H1 (cell line): ENCODE measurements around the gene PARK7. TPM values are rescaled to one million over a fixed set of nuclear protein-coding genes. Genes with fewer than 3 reads are reported as not detected.

Source experiments
- CTCF ChIA-PET: fragments of 300-600 bp; sonication (Branson Sonifier 250); formaldehyde crosslinking; loops from one replicate; lab custom pipeline; 2021; ENCODE audit not compliant: partially characterized antibody; lab: Charles Lee
- POLR2A ChIA-PET: fragments of 300-600 bp; sonication (Branson Sonifier 250); formaldehyde crosslinking; loops from one replicate; lab custom pipeline; 2021; ENCODE audit warnings: inconsistent platforms; ENCODE audit not compliant: partially characterized antibody; lab: Charles Lee
- DNase-seq, 2 experiments: peaks; one replicate each; pipeline versions ENCODE4 v3.0.0 to v3.0.0-alpha.2; 2010 to 2022; ENCODE audit warnings: low spot score in 2 of 2, low read depth in 1 of 2, mixed read lengths in 1 of 2
- FAIRE-seq: peaks from 2 replicates; lab custom pipeline; 2011; peaks lifted over from hg19 to GRCh38; lab: Jason Lieb, UNC
- H2AFZ ChIP-seq: 2 replicates; pipeline ENCODE4 v1.8.1; 2012; ENCODE audit warnings: low read length, inconsistent platforms
- H2AK5ac ChIP-seq: 2 replicates; pipeline ENCODE4 v1.6.1; 2013; ENCODE audit warnings: low read depth, low read length
- H2BK120ac ChIP-seq: replicated peaks from 2 replicates; pipeline ENCODE3; 2013; ENCODE audit warnings: low read depth, low read length, inconsistent platforms
- H2BK12ac ChIP-seq: 2 replicates; pipeline ENCODE4 v1.6.1; 2013; ENCODE audit warnings: low read depth, low read length
- H2BK15ac ChIP-seq: 2 replicates; pipeline ENCODE4 v1.6.1; 2013; ENCODE audit warnings: low read length
- H2BK20ac ChIP-seq: 2 replicates; pipeline ENCODE4 v1.6.1; 2013; ENCODE audit warnings: low read length
- H2BK5ac ChIP-seq: 2 replicates; pipeline ENCODE4 v1.6.1; 2013; ENCODE audit warnings: low read depth, low read length
- H3K14ac ChIP-seq: 2 replicates; pipeline ENCODE4 v1.6.1; 2013; ENCODE audit warnings: inconsistent platforms; ENCODE audit not compliant: insufficient read length
- H3K18ac ChIP-seq: 2 replicates; pipeline ENCODE4 v1.6.1; 2013; ENCODE audit warnings: low read length; ENCODE audit errors: extremely low read depth
- H3K23ac ChIP-seq: 2 replicates; pipeline ENCODE4 v1.6.1; 2013; ENCODE audit warnings: inconsistent platforms; ENCODE audit not compliant: insufficient read length
- H3K23me2 ChIP-seq: 2 replicates; pipeline ENCODE4 v1.6.1; 2013; ENCODE audit warnings: low read depth, low read length
- H3K27ac ChIP-seq: 2 replicates; pipeline ENCODE4 v1.6.1; 2011; ENCODE audit warnings: low read depth, low read length, inconsistent platforms
- H3K27me3 ChIP-seq, 4 experiments: replicated peaks in 1 of 4; 1 replicate in 1 of 4; 2 replicates in 3 of 4; pipeline versions ENCODE4 v1.6.1 to v1.8.1; 2011 to 2013; ENCODE audit warnings: low read length in 3 of 4, mild to moderate bottlenecking in 3 of 4, inconsistent platforms in 2 of 4, mixed read lengths in 2 of 4, moderate library complexity in 1 of 4; ENCODE audit not compliant: control insufficient read depth in 3 of 4, insufficient read depth in 3 of 4; ENCODE audit errors: extremely low read depth in 1 of 4
- H3K36me3 ChIP-seq, 4 experiments: 2 replicates each; pipeline versions ENCODE4 v1.6.1 to v1.8.1; 2011 to 2013; ENCODE audit warnings: mild to moderate bottlenecking in 4 of 4, low read length in 3 of 4, moderate library complexity in 2 of 4, control low read depth in 1 of 4, inconsistent platforms in 1 of 4; ENCODE audit not compliant: insufficient read depth in 4 of 4, control insufficient read depth in 2 of 4
- H3K4ac ChIP-seq: replicated peaks from 2 replicates; pipeline ENCODE3; 2013; ENCODE audit warnings: low read length, low read depth, mixed read lengths, inconsistent platforms; ENCODE audit not compliant: insufficient read length
- H3K4me1 ChIP-seq, 4 experiments: replicated peaks in 1 of 4; 1 replicate in 1 of 4; 2 replicates in 3 of 4; pipeline versions ENCODE4 v1.6.1 to v1.8.1; 2011 to 2013; ENCODE audit warnings: low read length in 3 of 4, inconsistent platforms in 2 of 4, mixed read lengths in 1 of 4; ENCODE audit not compliant: insufficient read depth in 4 of 4, control insufficient read depth in 3 of 4
- H3K4me2 ChIP-seq, 2 experiments: 2 replicates each; pipeline versions ENCODE4 v1.6.1 to v1.8.1; 2011 to 2013; ENCODE audit warnings: low read depth in 2 of 2, low read length in 2 of 2, control low read depth in 1 of 2, inconsistent platforms in 1 of 2, mild to moderate bottlenecking in 1 of 2; ENCODE audit not compliant: insufficient read depth in 1 of 2
- H3K4me3 ChIP-seq, 4 experiments: fragments of 200-600, 300-600 bp in 1 of 4; sonication (generic), shearing (Covaris generic), sonication (Bioruptor Twin) in 1 of 4; 2 replicates each; pipeline versions ENCODE4 v1.5.1 to v1.8.1; 2011 to 2016; ENCODE audit warnings: low read length in 4 of 4, low read depth in 3 of 4, control low read depth in 2 of 4, inconsistent platforms in 2 of 4, mild to moderate bottlenecking in 2 of 4, mixed read lengths in 1 of 4, moderate library complexity in 1 of 4; ENCODE audit not compliant: insufficient read depth in 2 of 4; ENCODE audit errors: extremely low read depth in 1 of 4
- H3K56ac ChIP-seq: replicated peaks from 2 replicates; pipeline ENCODE3; 2013; ENCODE audit warnings: low read depth, mild to moderate bottlenecking, mixed read lengths, low read length, inconsistent platforms; ENCODE audit not compliant: insufficient read length
- H3K79me1 ChIP-seq: 2 replicates; pipeline ENCODE4 v1.6.1; 2013; ENCODE audit warnings: low read depth, low read length, control low read depth
- H3K79me2 ChIP-seq, 2 experiments: 2 replicates each; pipeline versions ENCODE4 v1.6.1 to v1.8.1; 2012 to 2013; ENCODE audit warnings: low read length in 2 of 2, mild to moderate bottlenecking in 2 of 2, inconsistent platforms in 1 of 2; ENCODE audit not compliant: insufficient read depth in 2 of 2, control insufficient read depth in 1 of 2
- H3K9ac ChIP-seq, 4 experiments: replicated peaks in 1 of 4; 1 replicate in 1 of 4; 2 replicates in 3 of 4; pipeline versions ENCODE4 v1.6.1 to v1.8.1; 2011 to 2013; ENCODE audit warnings: low read depth in 3 of 4, low read length in 3 of 4, control low read depth in 2 of 4, mild to moderate bottlenecking in 2 of 4, moderate library complexity in 2 of 4, inconsistent platforms in 1 of 4; ENCODE audit errors: extremely low read depth in 1 of 4
- H3K9me3 ChIP-seq, 2 experiments: 2 replicates each; pipeline versions ENCODE4 v1.6.1 to v1.8.1; 2012 to 2013; ENCODE audit warnings: mild to moderate bottlenecking in 2 of 2, moderate library complexity in 2 of 2, control low read depth in 1 of 2, inconsistent platforms in 1 of 2, low read depth in 1 of 2, low read length in 1 of 2, mixed read lengths in 1 of 2; ENCODE audit not compliant: insufficient read depth in 2 of 2
- H4K20me1 ChIP-seq, 2 experiments: replicated peaks in 1 of 2; 2 replicates each; pipeline versions ENCODE3 to v1.8.1; 2011 to 2013; ENCODE audit warnings: inconsistent platforms in 2 of 2, low read length in 2 of 2, mild to moderate bottlenecking in 1 of 2; ENCODE audit not compliant: insufficient read depth in 2 of 2, control insufficient read depth in 1 of 2
- H4K5ac ChIP-seq: 2 replicates; pipeline ENCODE4 v1.6.1; 2013; ENCODE audit warnings: low read length, low read depth, mixed read lengths, inconsistent platforms; ENCODE audit not compliant: insufficient read length
- H4K8ac ChIP-seq: 2 replicates; pipeline ENCODE4 v1.8.0; 2013; ENCODE audit warnings: mild to moderate bottlenecking, moderate library complexity, low read length, inconsistent platforms; ENCODE audit not compliant: insufficient read depth; ENCODE audit errors: extremely low read depth
- H4K91ac ChIP-seq: replicated peaks from 2 replicates; pipeline ENCODE3; 2013; ENCODE audit warnings: low read length, mixed read lengths, inconsistent platforms; ENCODE audit not compliant: insufficient read length
- NANOG ChIP-seq: IDR thresholded peaks from 2 replicates; pipeline ENCODE4 v1.6.1; 2011; ENCODE audit warnings: low read length, low read depth, mild to moderate bottlenecking, inconsistent platforms; ENCODE audit not compliant: insufficient read depth, poor library complexity, severe bottlenecking
- SP2 ChIP-seq: IDR thresholded peaks from 2 replicates; pipeline ENCODE4 v1.6.1; 2012; ENCODE audit warnings: mild to moderate bottlenecking, low read length, inconsistent platforms
- TBP ChIP-seq: IDR thresholded peaks from 2 replicates; pipeline ENCODE4 v1.6.1; 2011; ENCODE audit warnings: low read depth, low read length, improper control_type of control experiment
- WGBS, 2 experiments: shearing (Covaris generic) in 1 of 2; methylation state at CpG; one replicate each; pipeline versions ENCODE4 v1.1.6 to v1.1.7; 2013 to 2015; ENCODE audit warnings: low lambda C conversion rate in 2 of 2, mixed read lengths in 2 of 2, inconsistent platforms in 1 of 2, low coverage in 1 of 2, missing lambda C conversion rate in 1 of 2; ENCODE audit not compliant: insufficient replicate concordance in 2 of 2, insufficient coverage in 1 of 2, insufficient read length in 1 of 2; ENCODE audit errors: extremely low coverage in 1 of 2, missing lambda C conversion rate in 1 of 2; 5-methylcytosine and 5-hydroxymethylcytosine counted together
- polyA plus RNA-seq, 7 experiments: library from polyadenylated mRNA; depleted of rRNA in 3 of 7; stranded (reverse) in 5 of 7; unstranded in 2 of 7; fragments of >200 nt in 5 of 7; fragments of 200-250 nt in 2 of 7; gene quantifications; 1 replicate in 5 of 7; 2 replicates in 1 of 7; 4 replicates in 1 of 7; pipeline versions ENCODE4 v1.2.1 to v1.2.3, GENCODE V29; 2011 to 2013; ENCODE audit warnings: missing spikeins in 2 of 7, mixed read lengths in 2 of 7
- total RNA-seq: library from RNA; stranded (reverse); fragmentation: NEBNext Ultra II Directional; extraction: Animal tissue kit (Norgen Biotek cat#: 25700); gene quantifications from 2 replicates; pipeline ENCODE4 v1.2.1, GENCODE V29; 2021

PARK7 gene
- total and polyA plus RNA-seq, 2 of the 8 experiments (the other 6 are each of a cell fraction or from before 2014, with no cell fraction given): 206 to 383 TPM

DNA sequence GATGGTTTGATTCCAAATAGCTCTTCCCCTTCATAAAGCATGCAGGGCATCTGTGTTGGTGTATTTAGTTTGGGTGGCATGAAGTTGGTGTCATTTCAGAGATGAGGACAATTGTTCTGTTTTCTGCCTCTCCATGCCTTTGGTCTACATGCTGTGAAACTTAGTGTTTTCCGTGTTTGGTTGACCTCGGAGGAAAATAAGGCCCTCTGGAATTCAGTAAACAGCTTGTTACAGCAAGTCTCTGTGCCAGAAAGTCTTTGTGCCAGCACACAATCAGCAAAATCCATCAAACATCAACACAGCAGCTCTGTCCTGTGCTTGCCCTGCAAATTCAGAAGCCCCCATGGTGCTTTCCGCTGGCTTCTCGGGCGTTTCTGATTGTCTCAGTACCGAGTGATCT lies 9.5 kb downstream of the PARK7 start:
- ChIA-PET CTCF (interaction anchor here (0.6 to 16.4 kb wide), 3 partner anchors 44 to 810 kb away, joined by 3 to 249 read pairs (median 3); no protein-coding TSS in a partner anchor), POLR2A (no interaction called here)
- H3K4me3 ChIP-seq: no peak overlapping the region
- H3K9ac ChIP-seq: no peak overlapping the region
- no peak overlapping the region for H3K18ac ChIP-seq
- H3K79me2 ChIP-seq: peaks cover 0 to 21% of the 10 kb centered on the region in 2 experiments; a peak in 2 of 4 replicates
- no peak overlapping the region for H2BK20ac ChIP-seq
- H2AK5ac ChIP-seq: no peak overlapping the region
- no peak for DNase-seq
- WGBS, 2 experiments: 97% methylated on average over 6 of the region's 6 CpGs; no CpG with 5 or more reads in 1 of the 2 experiments
- H3K56ac ChIP-seq: no peak overlapping the region
- no peak overlapping the region for H2BK12ac ChIP-seq
- no peak overlapping the region for H2BK15ac ChIP-seq
- H3K23me2 ChIP-seq: no peaks in the 10 kb centered on the region
- TF ChIP-seq NANOG (no peak), TBP (no peak), SP2 (no peak)
- H3K27me3 ChIP-seq: no peaks in the 10 kb centered on the region
- H3K14ac ChIP-seq: no peak overlapping the region
- peaks cover 5 to 6% of the 10 kb centered on the region in 2 experiments for H4K20me1 ChIP-seq
- no peaks in the 10 kb centered on the region for H3K9me3 ChIP-seq
- no peak overlapping the region for H4K5ac ChIP-seq
- no peaks in the 10 kb centered on the region for H3K4me1 ChIP-seq
- H3K36me3 ChIP-seq: peaks cover 15 to 63% (median 41%) of the 10 kb centered on the region in 4 experiments
- no peak overlapping the region for H2AFZ ChIP-seq
- H3K4me2 ChIP-seq: no peak overlapping the region
- no peak overlapping the region for H3K4ac ChIP-seq
- H4K91ac ChIP-seq: no peak overlapping the region
- H3K79me1 ChIP-seq: peaks cover 2% of the 10 kb centered on the region; the same call in 1 of the 2 replicates
- H2BK120ac ChIP-seq: no peak overlapping the region
- H3K23ac ChIP-seq: no peak overlapping the region
- FAIRE-seq: no peak
- H2BK5ac ChIP-seq: no peak overlapping the region
- no peak overlapping the region for H3K27ac ChIP-seq
- H4K8ac ChIP-seq: no peak overlapping the region
